NB4 (cell line): Measurements from ENCODE around the gene CHAC1.
"Not testable (repeated sequence)": the region's sequence is repeated elsewhere in the genome, so short reads cannot be mapped to it uniquely, and the experiment has no call there.

Experiments used
- DNase-seq: peaks from one replicate; pipeline ENCODE4 v3.0.0; 2010; ENCODE audit warnings: low read depth
- H3K4me3 ChIP-seq: one replicate; pipeline ENCODE4 v1.5.1; 2011; ENCODE audit warnings: mild to moderate bottlenecking, low read depth, low read length, moderate library complexity
- MAX ChIP-seq: IDR thresholded peaks from 2 replicates; pipeline ENCODE4 v1.6.1; 2011; ENCODE audit warnings: low read depth, low read length
- MYC ChIP-seq: IDR thresholded peaks from 2 replicates; pipeline ENCODE4 v1.6.1; 2011; ENCODE audit warnings: low read depth, low read length
- POLR2A ChIP-seq: IDR thresholded peaks from 2 replicates; pipeline ENCODE4 v1.6.1; 2011; ENCODE audit warnings: mild to moderate bottlenecking; ENCODE audit not compliant: insufficient read length; ENCODE audit errors: extremely low read depth
- TF ChIP-seq, protein P1 (sequence below): IDR thresholded peaks from one replicate; pipeline ENCODE4 v1.5.1; 2012; ENCODE audit warnings: low read depth, low read length

The CHAC1 gene

DNA sequence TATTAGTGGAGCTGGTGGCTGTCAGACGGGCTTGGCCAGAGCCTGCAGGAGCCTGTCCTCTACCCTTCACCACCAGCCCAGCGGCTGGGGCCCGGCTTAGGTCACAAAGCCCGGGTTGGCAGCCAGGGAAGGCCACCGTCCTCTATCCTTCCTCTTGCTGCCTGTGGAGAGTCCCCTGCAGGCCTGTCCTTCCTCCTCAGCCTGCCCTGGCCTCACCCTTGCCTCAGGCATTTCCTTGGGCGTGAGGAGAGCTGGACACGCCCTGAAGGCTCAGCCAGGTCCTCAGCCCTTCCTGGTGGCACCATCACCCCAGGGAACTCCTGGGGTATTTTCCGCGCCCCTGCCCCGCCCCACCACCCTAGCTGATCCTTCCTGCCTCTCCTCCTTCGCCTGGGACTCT is 7.7 kb downstream of the CHAC1 start:
- TF ChIP-seq MAX (no peak), MYC (no peak), POLR2A (no peak)
- TF ChIP-seq, protein P1, sequence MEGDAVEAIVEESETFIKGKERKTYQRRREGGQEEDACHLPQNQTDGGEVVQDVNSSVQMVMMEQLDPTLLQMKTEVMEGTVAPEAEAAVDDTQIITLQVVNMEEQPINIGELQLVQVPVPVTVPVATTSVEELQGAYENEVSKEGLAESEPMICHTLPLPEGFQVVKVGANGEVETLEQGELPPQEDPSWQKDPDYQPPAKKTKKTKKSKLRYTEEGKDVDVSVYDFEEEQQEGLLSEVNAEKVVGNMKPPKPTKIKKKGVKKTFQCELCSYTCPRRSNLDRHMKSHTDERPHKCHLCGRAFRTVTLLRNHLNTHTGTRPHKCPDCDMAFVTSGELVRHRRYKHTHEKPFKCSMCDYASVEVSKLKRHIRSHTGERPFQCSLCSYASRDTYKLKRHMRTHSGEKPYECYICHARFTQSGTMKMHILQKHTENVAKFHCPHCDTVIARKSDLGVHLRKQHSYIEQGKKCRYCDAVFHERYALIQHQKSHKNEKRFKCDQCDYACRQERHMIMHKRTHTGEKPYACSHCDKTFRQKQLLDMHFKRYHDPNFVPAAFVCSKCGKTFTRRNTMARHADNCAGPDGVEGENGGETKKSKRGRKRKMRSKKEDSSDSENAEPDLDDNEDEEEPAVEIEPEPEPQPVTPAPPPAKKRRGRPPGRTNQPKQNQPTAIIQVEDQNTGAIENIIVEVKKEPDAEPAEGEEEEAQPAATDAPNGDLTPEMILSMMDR, result no peak
- DNase-seq, result no peak
- no peak overlapping the region for H3K4me3 ChIP-seq

- DNase-seq, H3K4me3 ChIP-seq: not testable (repeated sequence)
Measured at GRCh38 chr15:40961740-40962139, 8.5 kb downstream of the CHAC1 start.

- DNase-seq, H3K4me3 ChIP-seq: not testable (repeated sequence)
Measured at GRCh38 chr15:40962317-40962716, 9.0 kb downstream of the CHAC1 start.

- DNase-seq, result no peak
- H3K4me3 ChIP-seq, result no peak overlapping the region
- TF ChIP-seq POLR2A (no peak), MYC (no peak), MAX (no peak)
- TF ChIP-seq, protein P1, result no peak
Measured at GRCh38 chr15:40963201-40963600, 9.9 kb downstream of the CHAC1 start.

DNA sequence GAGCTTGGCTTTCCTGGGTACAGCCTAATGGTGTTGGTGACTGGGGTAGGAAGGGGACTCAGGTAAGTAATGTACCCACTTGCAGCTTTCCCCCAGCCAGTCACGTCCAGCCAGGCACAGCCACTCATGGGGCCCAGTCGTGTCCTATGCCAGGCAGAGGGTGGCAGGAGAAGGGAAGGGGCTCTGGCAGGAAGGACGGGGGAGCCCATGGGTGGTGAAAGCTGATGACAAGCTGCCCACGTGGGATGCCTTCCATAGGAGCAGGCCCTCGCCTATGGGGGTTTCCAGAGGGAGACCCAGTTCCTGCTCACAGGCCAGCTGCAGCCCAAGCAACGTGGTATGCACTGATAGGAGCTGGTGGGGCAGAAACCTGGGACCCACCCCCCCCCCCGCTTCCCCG is 10.7 kb downstream of the CHAC1 start:
- no peak for DNase-seq
- TF ChIP-seq, protein P1, result no peak
- no peak for TF ChIP-seq MAX
- no peak for TF ChIP-seq MYC
- no peak for TF ChIP-seq POLR2A
- no peak overlapping the region for H3K4me3 ChIP-seq

DNA sequence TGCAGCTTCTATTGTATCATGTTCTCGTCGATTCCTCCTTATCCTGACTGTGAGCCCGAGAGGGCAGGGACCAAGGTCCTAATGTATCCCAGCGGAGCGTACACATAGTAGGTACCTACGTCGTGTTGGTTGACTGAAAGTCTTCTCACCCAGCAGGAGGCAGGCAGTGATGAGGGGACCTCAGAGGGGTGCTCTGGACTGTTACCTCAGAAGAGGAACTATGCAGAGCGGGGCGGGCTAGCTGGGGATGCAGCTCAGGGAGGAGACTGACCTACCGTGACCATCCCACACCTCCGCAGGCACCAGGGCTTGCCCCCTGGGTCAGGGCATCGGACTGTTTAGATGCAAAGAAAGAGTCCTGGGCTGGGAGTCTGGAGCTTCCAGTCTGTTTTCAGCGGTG is 11.4 kb downstream of the CHAC1 start:
- H3K4me3 ChIP-seq, result no peak overlapping the region
- no peak for DNase-seq
- TF ChIP-seq POLR2A (no peak), MAX (no peak), MYC (no peak)
- TF ChIP-seq, protein P1, result no peak

DNA sequence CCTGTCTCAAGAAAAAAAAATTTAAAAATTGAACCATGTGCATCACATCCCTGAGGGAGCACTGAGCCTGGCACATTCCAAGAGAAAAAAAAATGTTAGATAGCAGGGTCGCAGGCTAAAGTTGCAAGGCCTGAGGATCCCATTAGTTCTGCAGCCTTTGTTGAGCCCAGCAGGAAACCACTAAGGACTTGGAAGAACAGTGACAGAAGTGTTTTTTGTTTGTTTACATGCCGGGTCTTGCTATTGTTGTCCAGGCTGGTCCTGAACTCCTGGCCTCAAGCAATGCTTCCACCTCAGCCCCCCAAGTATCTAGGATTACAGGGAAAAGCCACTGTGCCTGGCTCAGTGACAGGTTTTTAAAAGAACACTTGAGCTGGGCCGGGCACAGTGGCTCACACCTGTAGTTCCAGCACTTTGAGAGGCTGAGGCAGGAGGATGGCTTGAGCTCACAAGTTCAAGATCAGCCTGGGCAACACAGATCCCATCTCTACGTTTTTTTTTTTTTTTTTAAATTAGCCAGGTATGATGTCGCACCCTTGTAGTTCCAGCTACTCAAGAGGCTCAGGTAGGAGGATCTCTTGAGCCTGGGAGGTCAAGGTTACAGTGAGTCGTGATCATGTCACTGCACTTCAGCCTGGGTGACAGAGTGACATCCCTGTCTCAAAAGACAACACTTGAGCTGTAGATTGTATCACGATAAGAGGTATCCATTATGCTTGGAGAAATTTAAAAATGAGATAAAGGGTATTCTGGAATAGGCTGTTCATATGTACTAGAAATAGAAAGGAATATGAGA is 15.2 kb downstream of the CHAC1 start:
- TF ChIP-seq MYC, result no peak
- TF ChIP-seq POLR2A, result no peak
- no peak for TF ChIP-seq MAX
- TF ChIP-seq, protein P1, result no peak
- no peak for DNase-seq
- no peak overlapping the region for H3K4me3 ChIP-seq
